Lower lobe of right lung (tissue), 2 donors: ENCODE measurements around the gene SYT5. TPM values are rescaled to one million over a fixed set of nuclear protein-coding genes. Genes with fewer than 3 reads are reported as not detected.

Source experiments
- ATAC-seq, 2 donors: fragments of 200-7000 bp; cut with Tn5 transposase; one replicate each; pipeline ENCODE4 v1.9.1; 2020 to 2022; ENCODE audit warnings: mild to moderate bottlenecking in 2 of 2, moderate library complexity in 2 of 2
- DNase-seq: peaks from one replicate; pipeline ENCODE4 v3.0.0-alpha.2; 2020
- H3K27ac ChIP-seq: fragments of 200-600 bp; one replicate; pipeline ENCODE4 v1.8.0; 2022
- H3K27me3 ChIP-seq: fragments of 200-600 bp; one replicate; pipeline ENCODE4 v1.8.0; 2022; ENCODE audit warnings: low read depth
- H3K36me3 ChIP-seq: fragments of 200-600 bp; one replicate; pipeline ENCODE4 v1.8.0; 2022; ENCODE audit warnings: mild to moderate bottlenecking
- H3K4me1 ChIP-seq: fragments of 200-600 bp; one replicate; pipeline ENCODE4 v1.8.0; 2022
- H3K4me3 ChIP-seq: fragments of 200-600 bp; one replicate; pipeline ENCODE4 v1.8.0; 2022; ENCODE audit warnings: mild to moderate bottlenecking
- H3K9me3 ChIP-seq: fragments of 200-600 bp; one replicate; pipeline ENCODE4 v1.8.0; 2022
- intact Hi-C: fragments of 100-400 bp; cut with DNase I; formaldehyde crosslinking; loops from one replicate; pipeline ENCODE4 v1.11.0; 2022
- total RNA-seq: library from RNA; stranded (reverse); fragmentation: NEBNext Ultra II Directional; extraction: Animal tissue kit (Norgen Biotek cat#: 25700); gene quantifications from one replicate; pipeline ENCODE4 v1.2.1, GENCODE V29; 2021
- TF ChIP-seq, protein P1 (sequence below): fragments of 200-600 bp; IDR thresholded peaks from one replicate; pipeline ENCODE4 v1.8.0; 2022; ENCODE audit warnings: antibody characterized with exemption, mild to moderate bottlenecking
- donor health status: DM: no; HTN: yes; CAD: no; lungs with severe emphysema.

SYT5 gene
- total RNA-seq, 1 donor from 2014 or later, result not detected

DNA sequence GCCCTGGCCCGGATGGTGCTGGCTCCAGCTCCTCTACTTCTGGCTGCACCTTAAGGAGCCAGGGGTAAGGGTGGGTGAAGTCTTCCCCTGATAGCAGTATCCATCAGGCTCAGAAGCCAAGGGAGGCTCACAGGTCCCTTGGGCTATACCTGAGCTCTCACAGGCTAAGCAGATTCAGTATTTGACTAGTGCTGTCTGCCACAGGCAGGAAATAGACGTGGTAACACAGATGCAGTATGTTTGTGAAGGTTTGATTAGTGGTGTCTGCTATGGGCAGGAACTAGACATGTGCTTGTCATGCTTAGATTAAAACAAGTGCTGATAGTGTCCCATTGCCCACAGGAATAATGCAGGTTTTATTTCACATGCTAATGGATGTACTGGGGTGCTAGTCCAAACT lies 4.0 kb downstream of the SYT5 start:
- no peak overlapping the region for H3K27ac ChIP-seq
- ATAC-seq (no peak), DNase-seq (no peak)
- no peaks in the 10 kb centered on the region for H3K9me3 ChIP-seq
- TF ChIP-seq, protein P1, sequence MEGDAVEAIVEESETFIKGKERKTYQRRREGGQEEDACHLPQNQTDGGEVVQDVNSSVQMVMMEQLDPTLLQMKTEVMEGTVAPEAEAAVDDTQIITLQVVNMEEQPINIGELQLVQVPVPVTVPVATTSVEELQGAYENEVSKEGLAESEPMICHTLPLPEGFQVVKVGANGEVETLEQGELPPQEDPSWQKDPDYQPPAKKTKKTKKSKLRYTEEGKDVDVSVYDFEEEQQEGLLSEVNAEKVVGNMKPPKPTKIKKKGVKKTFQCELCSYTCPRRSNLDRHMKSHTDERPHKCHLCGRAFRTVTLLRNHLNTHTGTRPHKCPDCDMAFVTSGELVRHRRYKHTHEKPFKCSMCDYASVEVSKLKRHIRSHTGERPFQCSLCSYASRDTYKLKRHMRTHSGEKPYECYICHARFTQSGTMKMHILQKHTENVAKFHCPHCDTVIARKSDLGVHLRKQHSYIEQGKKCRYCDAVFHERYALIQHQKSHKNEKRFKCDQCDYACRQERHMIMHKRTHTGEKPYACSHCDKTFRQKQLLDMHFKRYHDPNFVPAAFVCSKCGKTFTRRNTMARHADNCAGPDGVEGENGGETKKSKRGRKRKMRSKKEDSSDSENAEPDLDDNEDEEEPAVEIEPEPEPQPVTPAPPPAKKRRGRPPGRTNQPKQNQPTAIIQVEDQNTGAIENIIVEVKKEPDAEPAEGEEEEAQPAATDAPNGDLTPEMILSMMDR, result no peak
- intact Hi-C loops, result no loop called here
- H3K4me1 ChIP-seq, result peaks cover 22% of the 10 kb centered on the region
- H3K27me3 ChIP-seq, result peaks cover 98% of the 10 kb centered on the region
- H3K4me3 ChIP-seq, result no peak overlapping the region
- H3K36me3 ChIP-seq, result no peaks in the 10 kb centered on the region

DNA sequence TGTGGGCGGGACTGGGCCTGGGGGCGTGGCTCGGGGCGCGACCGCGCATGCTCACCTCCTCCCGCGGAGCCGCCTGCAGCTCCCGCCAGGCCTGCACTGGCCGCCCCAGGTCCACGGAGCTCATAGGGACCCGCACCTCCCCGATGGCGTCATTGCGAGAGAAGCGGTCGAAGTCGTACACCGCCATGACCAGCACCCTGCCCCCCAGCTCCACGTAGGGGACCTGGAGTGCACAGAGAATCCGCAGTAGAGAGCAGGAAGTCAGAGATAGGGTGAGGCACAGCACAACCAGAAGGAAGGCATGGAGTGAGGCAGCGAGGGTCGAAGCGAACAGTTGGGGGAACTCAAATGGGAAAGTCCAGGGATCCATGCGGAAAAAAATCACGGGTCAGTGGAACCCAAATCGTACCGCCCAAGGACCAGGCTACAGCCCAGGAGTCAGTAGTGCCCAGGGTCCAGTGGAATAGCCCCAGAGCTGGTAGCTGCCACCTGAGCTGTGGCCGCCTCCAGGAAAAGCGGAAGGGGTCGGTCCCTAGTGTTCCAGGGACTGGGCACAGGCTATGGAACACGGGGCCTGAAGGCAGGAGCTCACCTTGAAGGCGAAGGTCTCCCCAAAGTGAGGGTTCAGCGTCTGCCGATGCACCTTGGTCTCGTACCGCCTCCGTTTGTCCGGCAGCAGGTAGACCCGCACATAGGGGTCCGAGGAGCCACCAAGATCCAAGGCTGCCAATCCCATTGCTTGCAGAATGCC lies 4.8 kb downstream of the SYT5 start:
- H3K36me3 ChIP-seq, result no peaks in the 10 kb centered on the region
- DNase-seq (no peak), ATAC-seq (no peak)
- no peak overlapping the region for H3K27ac ChIP-seq
- H3K27me3 ChIP-seq, result peaks cover 97% of the 10 kb centered on the region
- no peaks in the 10 kb centered on the region for H3K9me3 ChIP-seq
- H3K4me1 ChIP-seq, result peaks cover 22% of the 10 kb centered on the region
- H3K4me3 ChIP-seq, result no peak overlapping the region
- TF ChIP-seq, protein P1, result no peak
- intact Hi-C loops, result no loop called here

DNA sequence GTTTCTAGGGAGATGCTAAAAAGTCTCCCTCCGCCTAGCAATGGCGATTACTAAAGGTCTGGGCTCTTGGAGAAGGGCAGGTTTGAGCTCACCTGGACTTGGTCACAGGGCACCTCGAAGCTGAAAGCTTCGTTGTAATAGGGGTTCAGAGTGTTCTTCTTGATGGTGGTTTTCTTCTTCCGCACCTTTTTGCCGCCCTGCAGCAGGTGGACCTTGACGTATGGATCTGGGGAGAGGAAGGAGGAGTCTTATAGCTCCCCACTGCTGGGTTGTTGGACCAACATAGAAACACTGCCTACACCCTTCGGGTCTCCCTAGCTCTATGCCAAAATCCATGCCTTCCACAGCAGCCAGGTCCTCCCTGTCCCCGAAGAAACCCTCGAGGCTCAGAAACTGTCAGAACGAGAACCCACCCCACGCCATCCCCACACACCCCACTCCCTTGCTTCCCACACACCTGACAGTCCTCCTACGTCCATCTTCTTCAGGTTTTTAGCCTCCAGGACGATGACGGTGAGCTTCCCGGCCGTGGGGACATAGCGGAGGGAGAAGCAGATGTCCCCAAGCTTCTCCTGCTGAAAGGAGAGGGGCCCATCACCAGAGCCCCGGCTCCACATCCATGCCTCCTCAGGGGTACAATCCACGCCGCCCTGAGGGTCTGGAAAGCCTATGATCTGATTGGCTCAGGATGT lies 5.5 kb downstream of the SYT5 start:
- DNase-seq, result no peak
- peaks cover 16% of the 10 kb centered on the region for H3K4me1 ChIP-seq
- no peaks in the 10 kb centered on the region for H3K36me3 ChIP-seq
- intact Hi-C loops, result no loop called here
- H3K27ac ChIP-seq, result no peak overlapping the region
- no peak for ATAC-seq
- no peaks in the 10 kb centered on the region for H3K9me3 ChIP-seq
- TF ChIP-seq, protein P1, result no peak
- H3K27me3 ChIP-seq, result peaks cover 97% of the 10 kb centered on the region
- H3K4me3 ChIP-seq, result no peak overlapping the region

DNA sequence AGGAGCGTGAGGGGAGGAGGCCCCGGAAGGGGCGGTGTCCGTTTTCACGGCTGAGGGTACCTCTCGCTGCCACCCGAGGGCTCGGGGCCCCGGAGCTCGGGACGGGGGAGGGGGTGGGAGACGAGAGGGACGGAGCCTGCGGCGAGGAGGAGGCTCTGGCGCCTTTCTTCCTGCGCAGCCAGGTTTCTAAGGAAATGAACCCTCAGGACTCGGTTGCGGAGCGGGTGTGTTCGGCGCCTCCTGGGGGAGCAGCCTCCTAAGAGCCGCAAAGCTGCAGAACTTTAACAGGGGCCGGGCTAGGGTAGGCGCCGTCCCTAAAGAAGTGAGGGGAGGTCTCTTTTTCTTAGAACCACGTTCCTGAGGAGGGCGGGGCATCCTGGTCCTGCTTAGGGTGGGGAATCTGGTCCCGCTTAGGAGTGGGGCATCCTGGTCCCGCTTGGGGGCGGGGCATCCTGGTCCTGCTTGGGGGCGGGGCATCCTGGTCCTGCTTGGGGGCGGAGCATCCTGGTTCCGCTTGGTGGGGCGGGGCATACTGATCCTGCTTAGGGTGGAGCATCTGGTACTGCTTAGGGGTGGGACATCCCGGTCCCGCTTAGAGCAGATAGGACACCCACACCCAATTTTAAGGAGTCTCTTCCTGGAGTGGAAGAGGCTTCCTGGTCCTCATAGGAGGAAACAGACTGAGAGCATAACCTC lies 6.2 kb downstream of the SYT5 start:
- Histone ChIP-seq H3K4me3 (peak overlapping the region; percentile 45), H3K27ac (no peak overlapping the region), H3K27me3 (peaks cover 97% of the 10 kb centered on the region), H3K9me3 (no peaks in the 10 kb centered on the region), H3K4me1 (peaks cover 8% of the 10 kb centered on the region), H3K36me3 (no peaks in the 10 kb centered on the region)
- intact Hi-C loops, result no loop called here
- ATAC-seq (peak; percentile 61 to 73), DNase-seq (no peak)
- TF ChIP-seq, protein P1, result no peak

DNA sequence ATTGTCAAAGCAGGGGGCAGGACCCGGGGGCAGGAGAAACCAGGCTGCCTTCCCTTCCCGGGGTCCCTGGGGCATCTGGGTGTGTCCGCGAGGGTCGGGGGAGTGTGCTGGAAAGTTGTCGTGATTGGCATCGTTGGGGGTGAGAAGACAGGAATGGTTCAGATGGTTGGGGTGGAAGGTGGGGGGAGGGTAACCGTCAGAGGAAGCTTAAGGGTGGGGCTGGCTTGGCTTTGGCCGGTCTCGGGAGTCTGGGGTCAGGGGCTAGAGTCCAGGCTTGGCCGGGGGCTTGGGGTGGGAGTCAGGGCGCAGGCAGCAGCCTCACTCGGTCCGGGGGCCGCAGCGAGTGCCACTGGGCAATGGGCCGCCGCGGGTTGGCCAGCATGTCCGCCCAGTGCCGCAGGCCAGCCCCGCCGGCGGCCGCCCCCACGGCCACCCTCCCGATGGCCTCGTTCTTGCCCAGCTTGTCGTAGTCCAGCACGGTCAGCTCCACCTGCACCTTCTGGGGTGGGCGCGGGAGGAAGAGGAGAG lies 6.8 kb downstream of the SYT5 start:
- intact Hi-C loops, result no loop called here
- ATAC-seq (peak in 1 of 2 donors; percentile 30), DNase-seq (no peak)
- Histone ChIP-seq H3K27ac (no peak overlapping the region), H3K27me3 (peaks cover 97% of the 10 kb centered on the region), H3K4me1 (peaks cover 6% of the 10 kb centered on the region), H3K9me3 (no peaks in the 10 kb centered on the region), H3K36me3 (no peaks in the 10 kb centered on the region), H3K4me3 (peak overlapping the region; percentile 45)
- TF ChIP-seq, protein P1, result no peak
